Calu3 (cell line): Measurements from ENCODE around the gene KRI1. TPM values are rescaled to one million over a fixed set of nuclear protein-coding genes. Genes with fewer than 3 reads are reported as not detected.

Experiments
- BruUV-seq: library from RNA; stranded (reverse); fragments of 400-500 nt; replicated peaks from 2 replicates; lab custom pipeline; 2021; lab: Mats Ljungman, UMichigan
- CTCF ChIA-PET: fragments of 300-600 bp; sonication (Branson Sonifier 250); formaldehyde crosslinking; loops from one replicate; lab custom pipeline; 2022; ENCODE audit warnings: antibody characterized with exemption; lab: Charles Lee
- DNase-seq: peaks from one replicate; pipeline ENCODE4 v3.0.0; 2022
- H3K27ac Mint-ChIP-seq: one replicate; pipeline ENCODE4 v1.8.0; 2022; ENCODE audit warnings: mixed read lengths; ENCODE audit not compliant: unreplicated experiment
- H3K27me3 Mint-ChIP-seq: one replicate; pipeline ENCODE4 v1.8.0; 2022; ENCODE audit warnings: mixed read lengths; ENCODE audit not compliant: unreplicated experiment
- H3K36me3 Mint-ChIP-seq: one replicate; pipeline ENCODE4 v1.8.0; 2022; ENCODE audit warnings: mild to moderate bottlenecking, moderate library complexity, mixed read lengths; ENCODE audit not compliant: insufficient read depth, unreplicated experiment
- H3K4me1 Mint-ChIP-seq: one replicate; pipeline ENCODE4 v1.8.0; 2022; ENCODE audit warnings: mild to moderate bottlenecking, low read depth, mixed read lengths; ENCODE audit not compliant: unreplicated experiment
- H3K4me3 Mint-ChIP-seq: one replicate; pipeline ENCODE4 v1.8.0; 2022; ENCODE audit warnings: mild to moderate bottlenecking, low read depth, moderate library complexity, mixed read lengths; ENCODE audit not compliant: unreplicated experiment
- H3K9me3 Mint-ChIP-seq: one replicate; pipeline ENCODE4 v1.8.0; 2022; ENCODE audit warnings: low read depth, mixed read lengths; ENCODE audit not compliant: unreplicated experiment
- intact Hi-C: fragments of 100-400 bp; cut with micrococcal nuclease; formaldehyde crosslinking; loops from one replicate; pipeline ENCODE4 v1.10.0; 2022; ENCODE audit not compliant: unreplicated experiment
- microRNA-seq: library from miRNA; unstranded; fragments of <30 nt; microRNA quantifications from one replicate; pipeline ENCODE4 v1.2.0, GENCODE V29; 2022
- total RNA-seq: library from RNA; stranded (reverse); gene quantifications from 2 replicates; pipeline ENCODE4 v1.2.3, GENCODE V29; 2022
- TF ChIP-seq, protein P1 (sequence below): fragments of 200-600 bp; IDR thresholded peaks from one replicate; pipeline ENCODE4 v1.8.0; 2022; ENCODE audit warnings: antibody characterized with exemption; ENCODE audit not compliant: unreplicated experiment

KRI1 gene
- total RNA-seq, 1 experiment from 2014 or later: 29.6 TPM

DNA sequence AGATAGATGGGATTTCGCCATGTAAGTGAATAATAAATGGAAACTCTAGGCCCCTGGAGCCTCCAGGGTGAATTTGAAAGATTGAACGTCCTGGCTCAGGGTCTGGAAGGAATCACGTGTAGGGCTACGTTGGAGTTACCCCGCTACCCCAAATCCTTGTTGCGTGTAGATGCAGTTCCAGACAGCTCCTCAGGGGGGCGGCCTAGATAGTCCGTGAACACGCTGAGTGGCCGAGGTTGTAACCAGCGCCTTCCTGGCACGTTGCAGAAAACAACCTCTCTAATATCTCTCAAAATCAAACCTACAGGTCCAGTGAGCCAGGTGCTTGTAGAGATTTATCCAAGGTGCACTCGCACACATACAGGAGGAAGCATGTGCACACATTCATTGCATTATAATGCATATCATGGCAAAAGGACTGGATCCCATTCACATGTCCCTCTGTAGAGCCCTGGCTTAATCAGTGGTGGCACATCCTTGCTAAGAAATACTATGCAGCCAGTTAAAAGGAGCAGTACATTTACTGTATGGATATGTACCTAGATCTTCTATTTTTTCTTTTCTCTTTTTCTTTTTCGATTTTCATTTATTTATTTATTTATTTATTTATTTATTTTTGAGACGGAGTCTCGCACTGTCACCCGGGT lies 60.1 kb downstream of the KRI1 start:
- H3K4me1 Mint-ChIP-seq: peaks cover 5% of the 10 kb centered on the region
- no TSS peak for BruUV-seq
- H3K9me3 Mint-ChIP-seq: no peaks in the 10 kb centered on the region
- TF ChIP-seq, protein P1, sequence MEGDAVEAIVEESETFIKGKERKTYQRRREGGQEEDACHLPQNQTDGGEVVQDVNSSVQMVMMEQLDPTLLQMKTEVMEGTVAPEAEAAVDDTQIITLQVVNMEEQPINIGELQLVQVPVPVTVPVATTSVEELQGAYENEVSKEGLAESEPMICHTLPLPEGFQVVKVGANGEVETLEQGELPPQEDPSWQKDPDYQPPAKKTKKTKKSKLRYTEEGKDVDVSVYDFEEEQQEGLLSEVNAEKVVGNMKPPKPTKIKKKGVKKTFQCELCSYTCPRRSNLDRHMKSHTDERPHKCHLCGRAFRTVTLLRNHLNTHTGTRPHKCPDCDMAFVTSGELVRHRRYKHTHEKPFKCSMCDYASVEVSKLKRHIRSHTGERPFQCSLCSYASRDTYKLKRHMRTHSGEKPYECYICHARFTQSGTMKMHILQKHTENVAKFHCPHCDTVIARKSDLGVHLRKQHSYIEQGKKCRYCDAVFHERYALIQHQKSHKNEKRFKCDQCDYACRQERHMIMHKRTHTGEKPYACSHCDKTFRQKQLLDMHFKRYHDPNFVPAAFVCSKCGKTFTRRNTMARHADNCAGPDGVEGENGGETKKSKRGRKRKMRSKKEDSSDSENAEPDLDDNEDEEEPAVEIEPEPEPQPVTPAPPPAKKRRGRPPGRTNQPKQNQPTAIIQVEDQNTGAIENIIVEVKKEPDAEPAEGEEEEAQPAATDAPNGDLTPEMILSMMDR: peak; percentile 30
- no peak overlapping the region for H3K4me3 Mint-ChIP-seq
- intact Hi-C loops: no loop called here
- H3K36me3 Mint-ChIP-seq: peaks cover 21% of the 10 kb centered on the region
- no peak overlapping the region for H3K27ac Mint-ChIP-seq
- CTCF ChIA-PET: interaction anchor here (0.7 kb wide), 2 partner anchors 15 to 204 kb away, joined by 3 to 4 read pairs; no protein-coding TSS in a partner anchor
- peak; percentile 65 for DNase-seq
- no peaks in the 10 kb centered on the region for H3K27me3 Mint-ChIP-seq

Small RNA genes lying within 50 kb of the gene (microRNA-seq; reads per million reads assigned to microRNA genes)
- gene MIR1238: not detected

Other genes starting within 250 kb of the KRI1 start
- gene FDX2, start 250.0 kb downstream of the KRI1 start, total RNA-seq: 18.7 and 18.9 TPM in 2 replicates
- gene RAVER1, start 232.5 kb downstream of the KRI1 start, total RNA-seq: 38.5 and 43.2 TPM in 2 replicates
- gene ICAM3, start 226.4 kb downstream of the KRI1 start, total RNA-seq: 10.8 and 11.1 TPM in 2 replicates
- gene TYK2, start 185.4 kb downstream of the KRI1 start, total RNA-seq: 120 and 130 TPM in 2 replicates
- 181 and 187 TPM in 2 replicates for gene CDC37, start 162.5 kb downstream of the KRI1 start, total RNA-seq
- 2.8 and 3.6 TPM in 2 replicates for gene PDE4A, start 145.5 kb downstream of the KRI1 start, total RNA-seq
- 45.2 and 46.8 TPM in 2 replicates for gene KEAP1, start 62.7 kb downstream of the KRI1 start, total RNA-seq
- not detected in 2 replicates for gene S1PR5, start 48.6 kb downstream of the KRI1 start, total RNA-seq
- gene ATG4D, start 22.1 kb downstream of the KRI1 start, total RNA-seq: 18.7 and 24.5 TPM in 2 replicates
- 4.2 and 4.4 TPM in 2 replicates for gene CDKN2D, start 3.0 kb upstream of the KRI1 start, total RNA-seq
- gene AP1M2, start 21.3 kb upstream of the KRI1 start, total RNA-seq: 73.7 and 77.9 TPM in 2 replicates
- 130 and 151 TPM in 2 replicates for gene SLC44A2, start 59.5 kb upstream of the KRI1 start, total RNA-seq
- gene ILF3, start 88.3 kb upstream of the KRI1 start, total RNA-seq: 262 and 267 TPM in 2 replicates
- gene QTRT1, start 135.4 kb upstream of the KRI1 start, total RNA-seq: 44.1 and 44.9 TPM in 2 replicates
- 126 and 138 TPM in 2 replicates for gene DNM2, start 152.1 kb upstream of the KRI1 start, total RNA-seq